NK-92 treated with Interleukin-12 subunit alpha and Interleukin-12 subunit beta, amount 100 ng/mL, for 24 hours (cell line): ENCODE data around the gene NEUROG2.
"Not testable (repeated sequence)": the region's sequence is repeated elsewhere in the genome, so short reads cannot be mapped to it uniquely, and the experiment has no call there.

Source experiments
- DNase-seq: peaks from one replicate; lab custom pipeline; 2025; lab: John Stamatoyannopoulos, UW

Gene NEUROG2

GRCh38 chr4:112490808-112491207, 25.2 kb downstream of the NEUROG2 start:
- DNase-seq, result not testable (repeated sequence)

GRCh38 chr4:112485930-112486329, 30.1 kb downstream of the NEUROG2 start:
- DNase-seq, result no peak

GRCh38 chr4:112473985-112474384, 42.0 kb downstream of the NEUROG2 start:
- DNase-seq, result no peak

GRCh38 chr4:112472318-112472717, 43.7 kb downstream of the NEUROG2 start:
- DNase-seq, result no peak
